ENCODE measurements around the gene SPATA25.

GRCh38 chr20:45878076-45878761, 9.2 kb downstream of the SPATA25 start:
- no peak for TF ChIP-seq CEBPB (IDR thresholded peaks at IDR 0.05)
- TF ChIP-seq YY1 (IDR thresholded peaks at IDR 0.05; ENCODE audit: low read depth), result no peak
- TF ChIP-seq ZBTB7A (IDR thresholded peaks at IDR 0.05; ENCODE audit: low read depth), result no peak
- no peak for TF ChIP-seq TEAD4 (IDR thresholded peaks at IDR 0.05)
- no peak for TF ChIP-seq TAF1 (IDR thresholded peaks at IDR 0.05; ENCODE audit: low read depth)
- TF ChIP-seq MAX (IDR thresholded peaks at IDR 0.05), result no peak
- no peak for TF ChIP-seq TCF12 (IDR thresholded peaks at IDR 0.05; ENCODE audit: low read depth)
- no peak for TF ChIP-seq EP300 (IDR thresholded peaks at IDR 0.05; ENCODE audit: borderline replicate concordance)
- no peak for TF ChIP-seq CREB1 (IDR thresholded peaks at IDR 0.05; ENCODE audit: low read depth)
- TF ChIP-seq RAD21 (IDR thresholded peaks at IDR 0.05; ENCODE audit: low read depth), result no peak
- no peak for TF ChIP-seq REST (IDR thresholded peaks at IDR 0.05; ENCODE audit: low read depth)
- no peak for TF ChIP-seq EGR1 (IDR thresholded peaks at IDR 0.05)

Data from Ishikawa (cell line).